Osteoblast (primary cell): ENCODE results near the gene PUS1. TPM values are rescaled to one million over a fixed set of nuclear protein-coding genes. Genes with fewer than 3 reads are reported as not detected.
A peak's percentile ranks its signal among the peaks of the same experiment; 100 is the strongest.

Experiments used
- DNase-seq: peaks from one replicate; pipeline ENCODE4 v3.0.0; 2011; ENCODE audit warnings: low spot score, mixed read lengths; ENCODE audit not compliant: insufficient read length; ENCODE audit errors: missing footprints
- H2AFZ ChIP-seq: 2 replicates; pipeline ENCODE4 v1.6.0; 2011; ENCODE audit warnings: mild to moderate bottlenecking, low read length
- H3K27ac ChIP-seq: 2 replicates; pipeline ENCODE4 v1.5.1; 2011; ENCODE audit warnings: mild to moderate bottlenecking, low read depth, low read length, moderate library complexity
- H3K27me3 ChIP-seq: 2 replicates; pipeline ENCODE4 v1.6.0; 2012; ENCODE audit warnings: mild to moderate bottlenecking, control low read depth, inconsistent platforms, low read length, moderate library complexity; ENCODE audit not compliant: insufficient read depth
- H3K36me3 ChIP-seq: 2 replicates; pipeline ENCODE4 v1.5.1; 2011; ENCODE audit warnings: mild to moderate bottlenecking, low read length, control low read depth, moderate library complexity; ENCODE audit not compliant: insufficient read depth
- H3K4me1 ChIP-seq: 2 replicates; pipeline ENCODE4 v1.5.1; 2011; ENCODE audit warnings: mild to moderate bottlenecking, low read length, control low read depth, moderate library complexity; ENCODE audit not compliant: insufficient read depth
- H3K4me2 ChIP-seq: 2 replicates; pipeline ENCODE4 v1.6.0; 2011; ENCODE audit warnings: mild to moderate bottlenecking, low read length; ENCODE audit not compliant: insufficient read depth
- H3K4me3 ChIP-seq: fragments of 200-600 bp; sonication (generic); 3 replicates; pipeline ENCODE4 v1.5.1; 2012; ENCODE audit warnings: mild to moderate bottlenecking, low read length, inconsistent platforms; ENCODE audit not compliant: insufficient read depth
- H3K79me2 ChIP-seq: 2 replicates; pipeline ENCODE4 v1.6.0; 2012; ENCODE audit warnings: mild to moderate bottlenecking, low read length, control low read depth, inconsistent platforms; ENCODE audit not compliant: insufficient read depth
- H3K9me3 ChIP-seq: 2 replicates; pipeline ENCODE4 v1.5.1; 2011; ENCODE audit warnings: low read depth, low read length, control low read depth
- H4K20me1 ChIP-seq: 2 replicates; pipeline ENCODE4 v1.6.0; 2012; ENCODE audit warnings: mild to moderate bottlenecking, low read length, control low read depth; ENCODE audit not compliant: insufficient read depth
- CTCF ChIP-seq: IDR thresholded peaks from 2 replicates; pipeline ENCODE4 v1.5.1; 2011; ENCODE audit warnings: mild to moderate bottlenecking, low read depth, low read length, moderate library complexity; ENCODE audit errors: extremely low read depth
- total RNA-seq: library from RNA; depleted of rRNA; stranded (reverse); fragments of >200 nt; gene quantifications from 2 replicates; pipeline ENCODE4 v1.2.3, GENCODE V29; 2012

PUS1 gene
- total RNA-seq, 1 donor, result 7.6 TPM

GRCh38 chr12:131908092-131909080 lies 20.7 kb upstream of the PUS1 start:
- H4K20me1 ChIP-seq, result peaks cover 25% of the 10 kb centered on the region

GRCh38 chr12:131909081-131909751 lies 19.9 kb upstream of the PUS1 start:
- H3K27ac ChIP-seq, result no peak overlapping the region
- H3K79me2 ChIP-seq, result peaks cover 3% of the 10 kb centered on the region
- H3K4me3 ChIP-seq, result no peak overlapping the region
- no peak overlapping the region for H3K4me2 ChIP-seq
- DNase-seq, result peak; percentile 89
- peaks cover 20% of the 10 kb centered on the region for H4K20me1 ChIP-seq
- no peak overlapping the region for H2AFZ ChIP-seq
- no peaks in the 10 kb centered on the region for H3K9me3 ChIP-seq
- H3K4me1 ChIP-seq, result peaks cover 9% of the 10 kb centered on the region
- no peak for TF ChIP-seq CTCF
- H3K36me3 ChIP-seq, result peaks cover 5% of the 10 kb centered on the region
- H3K27me3 ChIP-seq, result no peaks in the 10 kb centered on the region

More at GRCh38 chr12:131908092-131909080, 20.7 kb upstream of the PUS1 start:
- DNase-seq, result peak; percentile 59
- Histone ChIP-seq H2AFZ (no peak overlapping the region), H3K36me3 (no peaks in the 10 kb centered on the region), H3K27me3 (no peaks in the 10 kb centered on the region), H3K27ac (no peak overlapping the region), H3K79me2 (peaks cover 7% of the 10 kb centered on the region), H3K9me3 (no peaks in the 10 kb centered on the region), H3K4me1 (peaks cover 9% of the 10 kb centered on the region), H3K4me2 (no peak overlapping the region), H3K4me3 (no peak overlapping the region)
- no peak for TF ChIP-seq CTCF

- peaks cover 9% of the 10 kb centered on the region for H3K4me1 ChIP-seq
- no peaks in the 10 kb centered on the region for H3K79me2 ChIP-seq
- no peaks in the 10 kb centered on the region for H3K9me3 ChIP-seq
- H3K4me2 ChIP-seq, result no peak overlapping the region
- peak; percentile 79 for DNase-seq
- TF ChIP-seq CTCF, result no peak
- H3K36me3 ChIP-seq, result peaks cover 10% of the 10 kb centered on the region
- H3K27me3 ChIP-seq, result no peaks in the 10 kb centered on the region
- H3K4me3 ChIP-seq, result no peak overlapping the region
- peaks cover 15% of the 10 kb centered on the region for H4K20me1 ChIP-seq
- H2AFZ ChIP-seq, result no peak overlapping the region
- no peak overlapping the region for H3K27ac ChIP-seq
Measured at GRCh38 chr12:131909752-131910219, 19.3 kb upstream of the PUS1 start.
